ENCODE measurements around the gene GLIS1.
"Not testable (repeated sequence)": the region's sequence is repeated elsewhere in the genome, so short reads cannot be mapped to it uniquely, and the experiment has no call there.

Gene GLIS1

DNA sequence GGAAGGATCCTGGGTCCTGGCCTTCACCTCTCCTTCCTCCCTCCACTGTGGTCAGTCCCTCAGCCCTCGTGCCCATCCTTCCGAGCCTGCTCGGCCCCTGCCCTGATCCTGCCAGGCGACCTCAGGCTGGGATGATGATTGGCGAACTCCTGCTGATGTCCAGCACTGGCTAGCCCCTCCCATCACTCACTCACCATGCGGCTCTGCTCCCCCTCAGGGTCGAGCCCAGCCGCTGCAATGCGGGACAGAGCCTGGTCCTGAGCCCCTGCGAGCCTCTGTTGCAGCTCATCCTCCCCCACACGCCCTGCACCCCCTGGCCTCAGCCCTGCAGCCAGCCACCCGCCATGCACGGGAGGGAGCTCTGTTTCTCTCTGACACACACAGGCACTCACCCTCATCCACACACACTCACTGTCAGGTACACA lies 179.6 kb downstream of the GLIS1 start:
- TF ChIP-seq, protein P1, sequence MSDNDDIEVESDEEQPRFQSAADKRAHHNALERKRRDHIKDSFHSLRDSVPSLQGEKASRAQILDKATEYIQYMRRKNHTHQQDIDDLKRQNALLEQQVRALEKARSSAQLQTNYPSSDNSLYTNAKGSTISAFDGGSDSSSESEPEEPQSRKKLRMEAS (IDR thresholded peaks at IDR 0.05; ENCODE audit: low read depth, low read length) = no peak
- TF ChIP-seq, protein P2, sequence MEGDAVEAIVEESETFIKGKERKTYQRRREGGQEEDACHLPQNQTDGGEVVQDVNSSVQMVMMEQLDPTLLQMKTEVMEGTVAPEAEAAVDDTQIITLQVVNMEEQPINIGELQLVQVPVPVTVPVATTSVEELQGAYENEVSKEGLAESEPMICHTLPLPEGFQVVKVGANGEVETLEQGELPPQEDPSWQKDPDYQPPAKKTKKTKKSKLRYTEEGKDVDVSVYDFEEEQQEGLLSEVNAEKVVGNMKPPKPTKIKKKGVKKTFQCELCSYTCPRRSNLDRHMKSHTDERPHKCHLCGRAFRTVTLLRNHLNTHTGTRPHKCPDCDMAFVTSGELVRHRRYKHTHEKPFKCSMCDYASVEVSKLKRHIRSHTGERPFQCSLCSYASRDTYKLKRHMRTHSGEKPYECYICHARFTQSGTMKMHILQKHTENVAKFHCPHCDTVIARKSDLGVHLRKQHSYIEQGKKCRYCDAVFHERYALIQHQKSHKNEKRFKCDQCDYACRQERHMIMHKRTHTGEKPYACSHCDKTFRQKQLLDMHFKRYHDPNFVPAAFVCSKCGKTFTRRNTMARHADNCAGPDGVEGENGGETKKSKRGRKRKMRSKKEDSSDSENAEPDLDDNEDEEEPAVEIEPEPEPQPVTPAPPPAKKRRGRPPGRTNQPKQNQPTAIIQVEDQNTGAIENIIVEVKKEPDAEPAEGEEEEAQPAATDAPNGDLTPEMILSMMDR (IDR thresholded peaks at IDR 0.05; ENCODE audit: low read depth, low read length) = no peak
- TF ChIP-seq MYC (IDR thresholded peaks at IDR 0.05; ENCODE audit: low read depth, low read length) = no peak
- DNase-seq (ENCODE audit: low read depth) = no peak
- no peak overlapping the region for H3K4me3 ChIP-seq (ENCODE audit: low read depth, low read length)

DNA sequence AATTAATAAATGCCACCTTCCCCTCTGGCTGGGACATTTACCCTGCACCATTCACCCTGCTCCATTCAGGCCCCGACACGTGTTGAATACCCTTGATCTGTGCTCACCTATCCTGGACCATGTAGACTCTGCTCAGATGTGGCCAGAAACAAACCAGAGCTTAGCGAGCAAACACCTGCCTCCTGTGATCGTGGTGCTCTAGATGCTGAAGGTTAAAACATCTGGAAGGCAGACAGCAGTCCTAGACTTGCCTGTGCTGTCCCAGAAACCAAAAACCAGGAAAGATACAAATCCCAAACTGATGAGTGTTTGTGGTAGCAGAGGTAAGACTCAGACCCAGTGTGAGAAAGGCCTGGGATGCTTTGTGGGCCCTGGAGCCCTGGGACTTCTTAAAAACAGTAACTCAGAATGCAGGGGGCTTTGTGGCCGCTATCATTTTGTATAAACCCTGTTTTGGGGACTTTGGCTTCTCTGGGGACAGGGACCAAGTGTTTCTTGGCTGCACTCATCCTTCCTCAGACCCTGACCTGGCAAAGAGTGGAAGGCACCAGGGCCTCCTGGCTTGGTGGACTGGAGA lies 180.1 kb downstream of the GLIS1 start:
- TF ChIP-seq POLR2A (IDR thresholded peaks at IDR 0.05; ENCODE audit: extremely low read depth, insufficient read length) = no peak
- TF ChIP-seq, protein P2 (IDR thresholded peaks at IDR 0.05; ENCODE audit: low read depth, low read length) = no peak
- TF ChIP-seq, protein P1 (IDR thresholded peaks at IDR 0.05; ENCODE audit: low read depth, low read length) = no peak
- no peak for TF ChIP-seq MYC (IDR thresholded peaks at IDR 0.05; ENCODE audit: low read depth, low read length)
- no peak for DNase-seq (ENCODE audit: low read depth)
- no peak overlapping the region for H3K4me3 ChIP-seq (ENCODE audit: low read depth, low read length)

DNA sequence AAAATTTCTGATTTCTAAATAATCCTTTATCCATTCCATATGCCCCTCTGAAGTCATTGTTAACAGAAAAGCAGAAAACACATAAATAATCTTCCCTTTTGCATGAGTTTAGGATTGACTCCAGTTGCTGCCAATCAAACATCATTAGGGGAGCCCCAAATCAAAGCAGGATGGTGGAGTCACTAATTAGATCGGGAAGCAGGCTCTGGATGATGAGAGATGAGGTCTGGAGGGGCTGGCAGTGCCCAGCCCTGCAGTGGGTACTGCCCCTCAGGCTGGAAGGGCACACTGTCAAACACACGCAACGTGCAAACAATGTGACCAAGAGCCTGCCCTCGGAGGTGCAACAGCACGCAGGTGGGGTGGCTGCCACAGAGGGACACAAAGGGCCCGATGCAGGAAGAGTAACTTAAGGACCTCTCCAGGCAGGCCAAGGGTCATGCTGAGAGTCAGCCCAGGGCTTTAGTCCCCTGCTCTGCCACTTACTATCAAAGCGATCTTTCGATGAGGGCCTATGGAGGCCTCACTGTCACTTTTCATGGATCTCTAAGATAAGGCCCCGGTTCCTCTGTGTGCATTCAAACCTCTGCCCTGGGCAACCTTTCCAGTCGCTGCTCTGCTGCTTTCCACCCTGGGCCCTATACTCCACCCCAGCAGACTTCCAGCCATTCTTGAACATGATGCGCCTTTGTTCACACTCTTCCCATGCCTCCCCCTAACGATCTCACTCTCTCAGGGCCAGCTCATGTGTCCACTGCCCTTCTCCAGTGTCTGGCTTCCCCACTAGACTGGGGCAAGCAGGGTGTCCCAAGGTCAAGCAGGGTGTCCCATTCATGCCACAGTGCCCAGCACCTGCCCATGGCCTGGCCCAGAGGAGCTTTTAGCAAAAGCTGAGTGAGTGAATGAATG lies 180.9 kb downstream of the GLIS1 start:
- DNase-seq (ENCODE audit: low read depth) = no peak
- TF ChIP-seq, protein P2 (IDR thresholded peaks at IDR 0.05; ENCODE audit: low read depth, low read length) = no peak
- TF ChIP-seq, protein P1 (IDR thresholded peaks at IDR 0.05; ENCODE audit: low read depth, low read length) = no peak
- TF ChIP-seq MYC (IDR thresholded peaks at IDR 0.05; ENCODE audit: low read depth, low read length) = no peak
- TF ChIP-seq POLR2A (IDR thresholded peaks at IDR 0.05; ENCODE audit: extremely low read depth, insufficient read length) = no peak
- H3K4me3 ChIP-seq (ENCODE audit: low read depth, low read length) = no peak overlapping the region

DNA sequence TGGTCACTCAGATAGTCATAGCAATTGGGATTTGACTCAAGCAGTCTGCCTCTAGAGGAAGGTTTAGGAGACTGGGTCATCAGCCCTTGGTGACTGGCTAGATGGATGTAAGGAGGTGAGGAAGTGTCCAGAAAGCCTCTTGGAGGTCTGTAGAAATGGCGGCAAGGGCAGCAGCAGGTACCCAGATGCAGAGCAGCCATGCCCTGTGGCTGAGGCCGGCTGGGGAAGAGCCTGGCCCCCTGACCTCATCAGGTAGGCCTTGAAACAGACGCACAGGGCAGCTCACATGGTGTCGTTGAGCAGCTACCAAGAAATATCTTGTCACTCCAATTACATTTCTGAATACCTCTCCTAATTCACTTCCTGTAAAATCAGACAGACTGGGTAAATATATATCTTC lies 181.6 kb downstream of the GLIS1 start:
- TF ChIP-seq MYC (IDR thresholded peaks at IDR 0.05; ENCODE audit: low read depth, low read length) = no peak
- TF ChIP-seq, protein P2 (IDR thresholded peaks at IDR 0.05; ENCODE audit: low read depth, low read length) = no peak
- TF ChIP-seq POLR2A (IDR thresholded peaks at IDR 0.05; ENCODE audit: extremely low read depth, insufficient read length) = no peak
- TF ChIP-seq, protein P1 (IDR thresholded peaks at IDR 0.05; ENCODE audit: low read depth, low read length) = no peak
- no peak for DNase-seq (ENCODE audit: low read depth)
- H3K4me3 ChIP-seq (ENCODE audit: low read depth, low read length) = no peak overlapping the region

DNA sequence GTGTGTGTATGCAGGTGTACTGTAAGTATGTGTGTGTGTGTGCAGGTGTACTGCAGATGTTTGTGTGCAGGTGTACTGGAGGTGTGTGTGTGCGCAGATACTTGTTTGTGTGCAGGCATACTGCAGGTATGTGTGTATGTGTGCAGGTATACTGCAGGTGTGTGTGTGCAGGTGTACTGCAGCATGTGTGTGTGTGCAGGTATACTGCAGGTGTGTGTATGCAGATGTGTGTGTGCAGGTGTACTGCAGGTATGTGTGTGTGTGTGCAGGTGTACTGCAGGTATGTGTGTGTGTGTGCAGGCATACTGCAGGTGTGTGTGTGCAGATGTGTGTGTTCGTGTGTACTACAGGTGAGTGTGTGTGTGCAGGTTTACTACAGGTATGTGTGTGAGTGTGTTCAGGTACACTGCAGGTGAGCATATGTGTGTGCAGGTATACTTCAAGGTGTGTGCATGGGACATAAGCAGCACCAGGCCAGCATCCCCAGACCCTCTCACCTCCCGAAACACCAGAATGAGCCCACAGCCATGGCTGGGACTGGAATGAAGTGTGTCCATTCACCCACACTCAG lies 182.2 kb downstream of the GLIS1 start:
- TF ChIP-seq, protein P1 (IDR thresholded peaks at IDR 0.05; ENCODE audit: low read depth, low read length) = no peak
- TF ChIP-seq MYC (IDR thresholded peaks at IDR 0.05; ENCODE audit: low read depth, low read length) = no peak
- TF ChIP-seq POLR2A (IDR thresholded peaks at IDR 0.05; ENCODE audit: extremely low read depth, insufficient read length) = no peak
- TF ChIP-seq, protein P2 (IDR thresholded peaks at IDR 0.05; ENCODE audit: low read depth, low read length) = no peak
- no peak overlapping the region for H3K4me3 ChIP-seq (ENCODE audit: low read depth, low read length)
- DNase-seq (ENCODE audit: low read depth) = no peak

DNA sequence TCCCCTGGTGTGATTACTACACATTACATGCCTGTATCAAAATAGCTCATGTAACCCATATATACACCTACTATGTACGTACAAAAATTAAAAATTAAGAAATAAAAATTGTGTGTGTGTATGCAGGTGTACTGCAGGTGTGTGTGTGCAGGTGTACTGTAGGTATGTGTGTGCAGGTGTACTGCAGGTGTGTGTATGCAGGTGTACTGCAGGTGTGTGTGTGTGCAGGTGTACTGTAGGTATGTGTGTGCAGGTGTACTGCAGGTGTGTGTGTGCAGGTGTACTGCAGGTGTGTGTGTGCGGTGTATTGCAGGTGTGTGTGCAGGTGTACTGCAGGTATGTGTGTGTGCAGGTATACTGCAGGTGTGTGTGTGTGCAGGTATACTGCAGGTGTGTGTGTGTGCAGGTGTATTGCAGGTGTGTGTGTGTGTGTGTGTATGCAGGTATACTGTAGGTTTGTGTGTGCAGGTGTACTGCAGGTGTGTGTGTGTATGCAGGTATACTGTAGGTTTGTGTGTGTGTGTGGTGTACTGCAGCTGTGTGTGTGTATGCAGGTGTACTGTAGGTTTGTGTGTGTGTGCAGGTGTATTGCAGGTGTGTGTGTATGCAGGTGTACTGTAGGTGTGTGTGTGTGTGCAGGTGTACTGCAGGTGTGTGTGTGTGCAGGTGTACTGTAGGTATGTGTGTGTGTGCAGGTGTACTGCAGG lies 183.2 kb downstream of the GLIS1 start:
- DNase-seq (ENCODE audit: low read depth); H3K4me3 ChIP-seq (ENCODE audit: low read depth, low read length): not testable (repeated sequence)

All from NB4 (cell line).